ENCODE results near the gene FADS3. TPM values are rescaled to one million over a fixed set of nuclear protein-coding genes. Genes with fewer than 3 reads are reported as not detected.

The FADS3 gene
- total and polyA plus RNA-seq, 9 of the 15 experiments (the other 6 are each of a cell fraction or from before 2014, with no cell fraction given): 0.97 to 148 (median 92.7) TPM

DNA sequence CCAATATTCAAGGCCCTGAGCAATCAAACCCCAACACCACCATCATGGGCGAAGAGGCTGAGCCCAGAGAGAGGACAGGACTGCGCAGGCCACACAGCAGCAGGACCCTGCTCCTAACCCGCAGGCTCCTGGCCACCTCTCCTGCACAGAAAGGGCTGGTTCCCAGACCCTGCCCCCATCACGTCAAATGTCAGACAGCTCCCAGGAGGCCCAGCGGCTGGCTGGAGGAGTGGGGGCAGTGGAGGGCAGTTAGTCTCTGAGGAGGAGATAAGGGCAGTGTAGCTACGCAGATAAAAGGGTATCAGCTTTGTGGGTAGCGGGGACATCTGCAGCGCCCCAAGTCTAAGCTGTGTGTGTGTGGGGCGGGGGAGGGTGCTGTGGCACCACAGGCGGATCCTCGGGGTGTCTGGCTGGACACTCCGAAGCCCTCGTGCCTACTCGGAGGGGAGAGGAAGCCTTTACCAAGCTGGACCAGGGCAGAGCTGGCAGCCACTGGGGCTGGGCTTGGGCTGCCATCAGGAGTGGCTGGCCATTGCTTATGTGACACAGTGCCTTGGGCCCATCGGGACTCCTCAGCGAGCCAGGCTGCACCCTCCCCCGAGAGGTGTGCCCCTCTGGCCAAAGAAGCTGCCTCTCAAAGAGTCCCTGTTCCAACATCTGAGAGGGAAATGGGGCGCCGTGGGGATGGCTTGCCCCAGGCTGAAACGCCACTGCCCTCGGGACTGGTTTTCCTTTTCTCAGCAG lies 21.5 kb downstream of the FADS3 start (continued):
- TF ChIP-seq ZBTB40 (IDR thresholded peaks at IDR 0.05) (no peak), ZBTB40 (CRISPR knock-in tag; IDR thresholded peaks at IDR 0.05) (no peak), PTTG1 (tag; IDR thresholded peaks at IDR 0.05; ENCODE audit: low read depth) (no peak), CAMTA2 (CRISPR knock-in tag; conservative IDR thresholded peaks at IDR 0.05) (no peak), OTX1 (CRISPR knock-in tag; IDR thresholded peaks at IDR 0.05) (peak; percentile 74; the same call in 1 of the 2 replicates), SIRT6 (IDR thresholded peaks at IDR 0.05; ENCODE audit: low read depth, low read length) (no peak), KLF1 (tag; IDR thresholded peaks at IDR 0.05) (no peak), ZBTB2 (IDR thresholded peaks at IDR 0.05) (peak; percentile 92), NFXL1 (CRISPR knock-in tag; IDR thresholded peaks at IDR 0.05) (no peak), RBFOX2 (IDR thresholded peaks at IDR 0.05; ENCODE audit: low read depth, low read length) (peak; percentile 77), POLR2AphosphoS5 (IDR thresholded peaks at IDR 0.05; ENCODE audit: control insufficient read depth, insufficient read depth, low read depth, low read length) (peak; percentile 87; the same call in 1 of the 2 replicates), MCM3 (IDR thresholded peaks at IDR 0.05) (no peak)
- TF ChIP-seq, protein P1, sequence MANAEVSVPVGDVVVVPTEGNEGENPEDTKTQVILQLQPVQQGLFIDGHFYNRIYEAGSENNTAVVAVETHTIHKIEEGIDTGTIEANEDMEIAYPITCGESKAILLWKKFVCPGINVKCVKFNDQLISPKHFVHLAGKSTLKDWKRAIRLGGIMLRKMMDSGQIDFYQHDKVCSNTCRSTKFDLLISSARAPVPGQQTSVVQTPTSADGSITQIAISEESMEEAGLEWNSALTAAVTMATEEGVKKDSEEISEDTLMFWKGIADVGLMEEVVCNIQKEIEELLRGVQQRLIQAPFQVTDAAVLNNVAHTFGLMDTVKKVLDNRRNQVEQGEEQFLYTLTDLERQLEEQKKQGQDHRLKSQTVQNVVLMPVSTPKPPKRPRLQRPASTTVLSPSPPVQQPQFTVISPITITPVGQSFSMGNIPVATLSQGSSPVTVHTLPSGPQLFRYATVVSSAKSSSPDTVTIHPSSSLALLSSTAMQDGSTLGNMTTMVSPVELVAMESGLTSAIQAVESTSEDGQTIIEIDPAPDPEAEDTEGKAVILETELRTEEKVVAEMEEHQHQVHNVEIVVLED (CRISPR knock-in tag; IDR thresholded peaks at IDR 0.05): peak; percentile 22
- TF ChIP-seq, protein P2, sequence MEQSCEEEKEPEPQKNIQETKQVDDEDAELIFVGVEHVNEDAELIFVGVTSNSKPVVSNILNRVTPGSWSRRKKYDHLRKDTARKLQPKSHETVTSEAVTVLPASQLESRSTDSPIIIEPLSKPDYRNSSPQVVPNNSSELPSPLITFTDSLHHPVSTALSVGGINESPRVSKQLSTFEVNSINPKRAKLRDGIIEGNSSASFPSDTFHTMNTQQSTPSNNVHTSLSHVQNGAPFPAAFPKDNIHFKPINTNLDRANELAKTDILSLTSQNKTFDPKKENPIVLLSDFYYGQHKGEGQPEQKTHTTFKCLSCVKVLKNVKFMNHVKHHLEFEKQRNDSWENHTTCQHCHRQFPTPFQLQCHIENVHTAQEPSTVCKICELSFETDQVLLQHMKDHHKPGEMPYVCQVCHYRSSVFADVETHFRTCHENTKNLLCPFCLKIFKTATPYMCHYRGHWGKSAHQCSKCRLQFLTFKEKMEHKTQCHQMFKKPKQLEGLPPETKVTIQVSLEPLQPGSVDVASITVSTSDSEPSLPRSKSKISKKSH (CRISPR knock-in tag; IDR thresholded peaks at IDR 0.05): no peak

All from K562 (cell line).